K562 (cell line): ENCODE measurements around the gene TCFL5. TPM values are rescaled to one million over a fixed set of nuclear protein-coding genes. Genes with fewer than 3 reads are reported as not detected.

Experiments
- CTBP1 ChIP-seq: fragments of 450-650 bp; IDR thresholded peaks from 2 replicates; pipeline ENCODE4 v1.6.1; 2016; ENCODE audit warnings: borderline replicate concordance
- DDX20 ChIP-seq: fragments of 450-650 bp; IDR thresholded peaks from 2 replicates; pipeline ENCODE4 v1.6.1; 2016; ENCODE audit warnings: missing genetic modification characterization, low read depth, mild to moderate bottlenecking, missing compliant biosample characterization, moderate library complexity
- GATAD2A ChIP-seq: fragments of 450-650 bp; IDR thresholded peaks from 2 replicates; pipeline ENCODE4 v1.6.1; 2017
- HDAC6 ChIP-seq: IDR thresholded peaks from 2 replicates; pipeline ENCODE4 v1.6.1; 2012; ENCODE audit warnings: low read depth, mild to moderate bottlenecking, control low read depth, inconsistent platforms, low read length, moderate library complexity
- MCM5 ChIP-seq: fragments of 450-650 bp; IDR thresholded peaks from 2 replicates; pipeline ENCODE4 v1.6.1; 2016; ENCODE audit warnings: low read depth
- MCM7 ChIP-seq, 2 experiments: fragments of 450-650 bp; IDR thresholded peaks; 2 replicates each; pipeline ENCODE4 v1.6.1; 2016 to 2018
- SRSF3 ChIP-seq: fragments of 200-400 bp; formaldehyde crosslinking; IDR thresholded peaks from 2 replicates; pipeline ENCODE4 v1.6.1; 2016; ENCODE audit warnings: mild to moderate bottlenecking, low read length, moderate library complexity; ENCODE audit not compliant: insufficient read depth
- TEAD4 ChIP-seq, 2 experiments: sonication (generic) in 1 of 2; formaldehyde crosslinking in 1 of 2; IDR thresholded peaks; 2 replicates each; pipeline versions ENCODE4 v1.6.1 to v1.8.0; 2012 to 2022; ENCODE audit warnings: borderline replicate concordance in 1 of 2, inconsistent platforms in 1 of 2, low read length in 1 of 2, mild to moderate bottlenecking in 1 of 2, missing genetic modification reagents in 1 of 2
- TGIF2 ChIP-seq: sonication (generic); formaldehyde crosslinking; IDR thresholded peaks from 2 replicates; pipeline ENCODE4 v1.8.1; 2022; ENCODE audit warnings: mild to moderate bottlenecking, missing genetic modification reagents, moderate library complexity
- U2AF1 ChIP-seq: fragments of 200-400 bp; formaldehyde crosslinking; optimal IDR thresholded peaks from 2 replicates; pipeline ENCODE3; 2017; ENCODE audit warnings: mild to moderate bottlenecking, low read depth, low read length, moderate library complexity
- WHSC1 ChIP-seq: IDR thresholded peaks from one replicate; pipeline ENCODE4 v1.6.1; 2012; ENCODE audit warnings: low read length, control low read depth, inconsistent platforms
- ZFX ChIP-seq: sonication (generic); formaldehyde crosslinking; IDR thresholded peaks from 2 replicates; pipeline ENCODE4 v1.8.0; 2022; ENCODE audit warnings: mild to moderate bottlenecking, missing genetic modification reagents, moderate library complexity
- ZNF121 ChIP-seq: sonication (generic); formaldehyde crosslinking; conservative IDR thresholded peaks from 2 replicates; pipeline ENCODE4 v1.8.0; 2022; ENCODE audit warnings: missing genetic modification reagents
- ZNF324 ChIP-seq: fragments of 250-450 bp; sonication (Bioruptor Pico); IDR thresholded peaks from 2 replicates; pipeline ENCODE4 v1.4.0; 2020; ENCODE audit warnings: mild to moderate bottlenecking
- ZNF785 ChIP-seq: fragments of 250-450 bp; sonication (Bioruptor Pico); IDR thresholded peaks from 2 replicates; pipeline ENCODE4 v1.4.0; 2020; ENCODE audit warnings: mild to moderate bottlenecking
- polyA plus RNA-seq, 8 experiments: library from polyadenylated mRNA; depleted of rRNA in 4 of 8; stranded (reverse) in 5 of 8; unstranded in 3 of 8; fragments of >200 nt; fragmentation: Nextera tagmentation in 2 of 8; fragmentation: Illumina TruSeq in 1 of 8; extraction: Ambion mirVana in 2 of 8; extraction: Trizol in 1 of 8; gene quantifications; 2 replicates each; pipeline versions ENCODE4 v1.2.1 to v1.2.3, GENCODE V29; 2011 to 2014; ENCODE audit warnings: inconsistent platforms in 1 of 8, missing spikeins in 1 of 8
- total RNA-seq, 7 experiments: library from RNA; depleted of rRNA in 6 of 7; stranded (reverse); fragments of >200 nt in 6 of 7; fragmentation: Illumina TruSeq in 2 of 7; extraction: Trizol in 2 of 7; gene quantifications; 2 replicates each; pipeline versions ENCODE4 v1.2.1 to v1.2.3, GENCODE V29; 2011 to 2021; ENCODE audit warnings: low replicate concordance in 1 of 7
- TF ChIP-seq, protein P1 (sequence below), 2 experiments: fragments of 450-650 bp in 1 of 2; sonication (generic) in 1 of 2; formaldehyde crosslinking; conservative IDR thresholded peaks; 2 replicates each; pipeline versions ENCODE4 v1.4.0 to v1.8.1; 2020 to 2022; ENCODE audit warnings: mild to moderate bottlenecking in 1 of 2, missing genetic modification reagents in 1 of 2
- TF ChIP-seq, protein P2 (sequence below): fragments of 250-450 bp; sonication (Bioruptor Pico); IDR thresholded peaks from 2 replicates; pipeline ENCODE4 v1.5.0; 2021; ENCODE audit warnings: mild to moderate bottlenecking, borderline replicate concordance
- TF ChIP-seq, protein P3 (sequence below): sonication (generic); formaldehyde crosslinking; IDR thresholded peaks from 2 replicates; pipeline ENCODE4 v1.8.0; 2022; ENCODE audit warnings: mild to moderate bottlenecking, missing genetic modification reagents
- TF ChIP-seq, protein P4 (sequence below): fragments of 250-450 bp; sonication (Bioruptor Pico); IDR thresholded peaks from 2 replicates; pipeline ENCODE4 v1.5.0; 2021
- TF ChIP-seq, protein P5 (sequence below): IDR thresholded peaks from 2 replicates; pipeline ENCODE4 v1.6.1; 2011; ENCODE audit warnings: borderline replicate concordance, low read depth, mild to moderate bottlenecking, moderate library complexity, low read length; ENCODE audit not compliant: insufficient read depth, poor library complexity, severe bottlenecking

TCFL5 gene
- total and polyA plus RNA-seq, 9 of the 15 experiments (the other 6 are each of a cell fraction or from before 2014, with no cell fraction given): 1.00 to 12.6 (median 9.1) TPM

DNA sequence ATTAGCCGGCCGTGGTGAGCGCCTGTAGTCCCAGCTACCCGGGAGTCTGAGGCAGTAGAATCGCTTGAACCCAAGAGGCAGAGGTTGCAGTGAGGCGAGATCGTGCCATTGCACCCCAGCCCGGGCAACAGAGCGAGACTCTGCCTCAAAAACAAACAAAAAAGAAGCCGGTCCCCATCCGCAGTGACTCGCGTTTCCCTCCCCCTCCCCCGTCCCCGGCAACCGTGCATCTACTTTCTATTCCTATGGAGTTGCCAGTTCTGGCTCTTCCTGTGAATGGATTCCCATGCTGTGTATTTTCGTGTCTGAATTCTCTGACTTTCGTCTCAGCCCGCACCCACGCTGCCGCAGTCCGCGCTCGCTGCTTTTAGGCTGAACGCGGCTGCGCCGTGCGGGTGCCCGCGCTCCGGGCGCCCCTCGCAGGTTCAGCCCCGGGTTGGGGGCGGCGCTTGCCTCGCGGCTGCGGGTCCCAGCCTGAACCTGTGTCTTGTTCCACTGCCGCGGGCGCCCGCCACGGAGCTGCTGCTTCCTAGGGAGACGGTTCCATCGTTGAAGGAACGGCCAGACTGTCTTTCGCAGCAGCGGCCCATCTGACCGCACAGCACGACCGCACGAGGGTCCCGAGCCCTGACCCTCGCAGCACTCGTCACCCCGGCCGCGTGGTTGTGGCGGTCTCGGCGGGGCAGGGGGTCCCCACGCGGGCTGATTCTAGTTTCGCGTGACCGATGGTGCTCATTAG, 66.4 kb downstream of the TCFL5 start (continued):
- TF ChIP-seq, protein P1, sequence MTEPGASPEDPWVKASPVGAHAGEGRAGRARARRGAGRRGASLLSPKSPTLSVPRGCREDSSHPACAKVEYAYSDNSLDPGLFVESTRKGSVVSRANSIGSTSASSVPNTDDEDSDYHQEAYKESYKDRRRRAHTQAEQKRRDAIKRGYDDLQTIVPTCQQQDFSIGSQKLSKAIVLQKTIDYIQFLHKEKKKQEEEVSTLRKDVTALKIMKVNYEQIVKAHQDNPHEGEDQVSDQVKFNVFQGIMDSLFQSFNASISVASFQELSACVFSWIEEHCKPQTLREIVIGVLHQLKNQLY (CRISPR knock-in tag; conservative IDR thresholded peaks at IDR 0.05): no peak
- no peak for TF ChIP-seq TGIF2 (CRISPR knock-in tag)
- no peak for TF ChIP-seq HDAC6
- no peak for TF ChIP-seq MCM7 (IDR thresholded peaks at IDR 0.05)
- TF ChIP-seq, protein P2, sequence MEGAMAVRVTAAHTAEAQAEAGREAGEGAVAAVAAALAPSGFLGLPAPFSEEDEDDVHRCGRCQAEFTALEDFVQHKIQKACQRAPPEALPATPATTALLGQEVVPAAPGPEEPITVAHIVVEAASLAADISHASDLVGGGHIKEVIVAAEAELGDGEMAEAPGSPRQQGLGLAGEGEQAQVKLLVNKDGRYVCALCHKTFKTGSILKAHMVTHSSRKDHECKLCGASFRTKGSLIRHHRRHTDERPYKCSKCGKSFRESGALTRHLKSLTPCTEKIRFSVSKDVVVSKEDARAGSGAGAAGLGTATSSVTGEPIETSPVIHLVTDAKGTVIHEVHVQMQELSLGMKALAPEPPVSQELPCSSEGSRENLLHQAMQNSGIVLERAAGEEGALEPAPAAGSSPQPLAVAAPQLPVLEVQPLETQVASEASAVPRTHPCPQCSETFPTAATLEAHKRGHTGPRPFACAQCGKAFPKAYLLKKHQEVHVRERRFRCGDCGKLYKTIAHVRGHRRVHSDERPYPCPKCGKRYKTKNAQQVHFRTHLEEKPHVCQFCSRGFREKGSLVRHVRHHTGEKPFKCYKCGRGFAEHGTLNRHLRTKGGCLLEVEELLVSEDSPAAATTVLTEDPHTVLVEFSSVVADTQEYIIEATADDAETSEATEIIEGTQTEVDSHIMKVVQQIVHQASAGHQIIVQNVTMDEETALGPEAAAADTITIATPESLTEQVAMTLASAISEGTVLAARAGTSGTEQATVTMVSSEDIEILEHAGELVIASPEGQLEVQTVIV (CRISPR knock-in tag): no peak
- TF ChIP-seq CTBP1: peak; percentile 58
- TF ChIP-seq U2AF1: peak; percentile 30
- TF ChIP-seq ZNF785 (CRISPR knock-in tag): no peak
- TF ChIP-seq, protein P3, sequence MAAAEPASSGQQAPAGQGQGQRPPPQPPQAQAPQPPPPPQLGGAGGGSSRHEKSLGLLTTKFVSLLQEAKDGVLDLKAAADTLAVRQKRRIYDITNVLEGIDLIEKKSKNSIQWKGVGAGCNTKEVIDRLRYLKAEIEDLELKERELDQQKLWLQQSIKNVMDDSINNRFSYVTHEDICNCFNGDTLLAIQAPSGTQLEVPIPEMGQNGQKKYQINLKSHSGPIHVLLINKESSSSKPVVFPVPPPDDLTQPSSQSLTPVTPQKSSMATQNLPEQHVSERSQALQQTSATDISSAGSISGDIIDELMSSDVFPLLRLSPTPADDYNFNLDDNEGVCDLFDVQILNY: no peak
- no peak for TF ChIP-seq ZNF324 (CRISPR knock-in tag)
- TF ChIP-seq DDX20 (tag): no peak
- peak; percentile 83; the same call in 1 of the 2 replicates for TF ChIP-seq GATAD2A
- peak; percentile 62 for TF ChIP-seq ZFX (CRISPR knock-in tag)
- TF ChIP-seq TEAD4 (IDR thresholded peaks at IDR 0.05; ENCODE audit: low read length): 0 out of 2 replicates have a peak, but pooled peaks have one; percentile 6
- no peak for TF ChIP-seq TEAD4 (CRISPR knock-in tag; IDR thresholded peaks at IDR 0.05; ENCODE audit: borderline replicate concordance)
- TF ChIP-seq, protein P4, sequence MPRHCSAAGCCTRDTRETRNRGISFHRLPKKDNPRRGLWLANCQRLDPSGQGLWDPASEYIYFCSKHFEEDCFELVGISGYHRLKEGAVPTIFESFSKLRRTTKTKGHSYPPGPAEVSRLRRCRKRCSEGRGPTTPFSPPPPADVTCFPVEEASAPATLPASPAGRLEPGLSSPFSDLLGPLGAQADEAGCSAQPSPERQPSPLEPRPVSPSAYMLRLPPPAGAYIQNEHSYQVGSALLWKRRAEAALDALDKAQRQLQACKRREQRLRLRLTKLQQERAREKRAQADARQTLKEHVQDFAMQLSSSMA: no peak
- peak; percentile 98 for TF ChIP-seq ZNF121 (CRISPR knock-in tag)
- no peak for TF ChIP-seq WHSC1
- TF ChIP-seq SRSF3: no peak
- no peak for TF ChIP-seq MCM5
- TF ChIP-seq, protein P5, sequence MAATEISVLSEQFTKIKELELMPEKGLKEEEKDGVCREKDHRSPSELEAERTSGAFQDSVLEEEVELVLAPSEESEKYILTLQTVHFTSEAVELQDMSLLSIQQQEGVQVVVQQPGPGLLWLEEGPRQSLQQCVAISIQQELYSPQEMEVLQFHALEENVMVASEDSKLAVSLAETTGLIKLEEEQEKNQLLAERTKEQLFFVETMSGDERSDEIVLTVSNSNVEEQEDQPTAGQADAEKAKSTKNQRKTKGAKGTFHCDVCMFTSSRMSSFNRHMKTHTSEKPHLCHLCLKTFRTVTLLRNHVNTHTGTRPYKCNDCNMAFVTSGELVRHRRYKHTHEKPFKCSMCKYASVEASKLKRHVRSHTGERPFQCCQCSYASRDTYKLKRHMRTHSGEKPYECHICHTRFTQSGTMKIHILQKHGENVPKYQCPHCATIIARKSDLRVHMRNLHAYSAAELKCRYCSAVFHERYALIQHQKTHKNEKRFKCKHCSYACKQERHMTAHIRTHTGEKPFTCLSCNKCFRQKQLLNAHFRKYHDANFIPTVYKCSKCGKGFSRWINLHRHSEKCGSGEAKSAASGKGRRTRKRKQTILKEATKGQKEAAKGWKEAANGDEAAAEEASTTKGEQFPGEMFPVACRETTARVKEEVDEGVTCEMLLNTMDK: no peak
